Uterus (tissue), 2 donors: ENCODE measurements around the gene S100A8.

Experiments
- POLR2A ChIP-seq, 2 donors: fragments of 450-650 bp; IDR thresholded peaks; one replicate each; pipeline ENCODE4 v1.6.1; 2016; ENCODE audit warnings: antibody characterized with exemption in 2 of 2, mild to moderate bottlenecking in 1 of 2, moderate library complexity in 1 of 2
- TF ChIP-seq, protein P1 (sequence below), 4 experiments: fragments of 200-600 bp in 2 of 4; fragments of 450-650 bp in 2 of 4; sonication (generic) in 2 of 4; IDR thresholded peaks; one replicate each; pipeline ENCODE4 v1.5.1; 2016 to 2019; ENCODE audit warnings: antibody characterized with exemption in 4 of 4, mild to moderate bottlenecking in 2 of 4, moderate library complexity in 1 of 4

GRCh38 chr1:153345187-153346076, 45.4 kb downstream of the S100A8 start:
- TF ChIP-seq, protein P1, sequence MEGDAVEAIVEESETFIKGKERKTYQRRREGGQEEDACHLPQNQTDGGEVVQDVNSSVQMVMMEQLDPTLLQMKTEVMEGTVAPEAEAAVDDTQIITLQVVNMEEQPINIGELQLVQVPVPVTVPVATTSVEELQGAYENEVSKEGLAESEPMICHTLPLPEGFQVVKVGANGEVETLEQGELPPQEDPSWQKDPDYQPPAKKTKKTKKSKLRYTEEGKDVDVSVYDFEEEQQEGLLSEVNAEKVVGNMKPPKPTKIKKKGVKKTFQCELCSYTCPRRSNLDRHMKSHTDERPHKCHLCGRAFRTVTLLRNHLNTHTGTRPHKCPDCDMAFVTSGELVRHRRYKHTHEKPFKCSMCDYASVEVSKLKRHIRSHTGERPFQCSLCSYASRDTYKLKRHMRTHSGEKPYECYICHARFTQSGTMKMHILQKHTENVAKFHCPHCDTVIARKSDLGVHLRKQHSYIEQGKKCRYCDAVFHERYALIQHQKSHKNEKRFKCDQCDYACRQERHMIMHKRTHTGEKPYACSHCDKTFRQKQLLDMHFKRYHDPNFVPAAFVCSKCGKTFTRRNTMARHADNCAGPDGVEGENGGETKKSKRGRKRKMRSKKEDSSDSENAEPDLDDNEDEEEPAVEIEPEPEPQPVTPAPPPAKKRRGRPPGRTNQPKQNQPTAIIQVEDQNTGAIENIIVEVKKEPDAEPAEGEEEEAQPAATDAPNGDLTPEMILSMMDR (IDR thresholded peaks at IDR 0.05), result no peak
- no peak for TF ChIP-seq POLR2A (IDR thresholded peaks at IDR 0.05)
